HG03103 (cell line): Measurements from ENCODE around the gene WDR74.
"Not testable (repeated sequence)": the region's sequence is repeated elsewhere in the genome, so short reads cannot be mapped to it uniquely, and the experiment has no call there.

Experiments
- ATAC-seq: cut with Tn5 transposase; IDR thresholded peaks from one replicate; pipeline ENCODE4 v1.9.1; 2021; ENCODE audit warnings: low read depth; ENCODE audit not compliant: unreplicated experiment

The WDR74 gene

GRCh38 chr11:62842171-62842741 is 2.9 kb upstream of the WDR74 start:
- ATAC-seq = no peak

- peak; percentile 36 for ATAC-seq
Observed at GRCh38 chr11:62841361-62842170, 2.2 kb upstream of the WDR74 start.

- not testable (repeated sequence) for ATAC-seq
Observed at GRCh38 chr11:62840721-62841360, 1.5 kb upstream of the WDR74 start.

GRCh38 chr11:62835336-62835735 is 4.1 kb downstream of the WDR74 start:
- no peak for ATAC-seq

- ATAC-seq = no peak
Observed at GRCh38 chr11:62832336-62833234, 6.8 kb downstream of the WDR74 start, which contains the start of gene TEX54. TEX54 (minus strand) TSS chr11:62832841.

- ATAC-seq = peak; percentile 79
Observed at GRCh38 chr11:62831520-62832335, 7.7 kb downstream of the WDR74 start, which contains the start of gene STX5. STX5 (minus strand) TSS chr11:62832051; CDS start chr11:62831243, 808 bp downstream.

GRCh38 chr11:62830904-62831519 is 8.4 kb downstream of the WDR74 start:
- ATAC-seq = no peak

GRCh38 chr11:62828130-62828529 is 11.3 kb downstream of the WDR74 start:
- ATAC-seq = not testable (repeated sequence)

GRCh38 chr11:62823677-62824076 is 15.7 kb downstream of the WDR74 start:
- no peak for ATAC-seq

GRCh38 chr11:62817129-62817528 is 22.3 kb downstream of the WDR74 start:
- no peak for ATAC-seq

- ATAC-seq = no peak
Observed at GRCh38 chr11:62816557-62816956, 22.8 kb downstream of the WDR74 start.

- no peak for ATAC-seq
Observed at GRCh38 chr11:62811659-62812058, 27.7 kb downstream of the WDR74 start.

GRCh38 chr11:62810748-62811147 is 28.6 kb downstream of the WDR74 start:
- no peak for ATAC-seq

GRCh38 chr11:62806611-62807121 is 32.7 kb downstream of the WDR74 start:
- ATAC-seq = no peak

GRCh38 chr11:62805961-62806441 is 33.4 kb downstream of the WDR74 start:
- no peak for ATAC-seq

- peak; percentile 78 for ATAC-seq
Observed at GRCh38 chr11:62805076-62805892, 34.1 kb downstream of the WDR74 start, which contains the start of gene NXF1. NXF1 (minus strand) TSS chr11:62805440; CDS start chr11:62805356, 84 bp downstream.

- no peak for ATAC-seq
Observed at GRCh38 chr11:62804310-62805075, 34.9 kb downstream of the WDR74 start.
